GM12878 (cell line): Measurements from ENCODE around the gene IL20RB. TPM values are rescaled to one million over a fixed set of nuclear protein-coding genes. Genes with fewer than 3 reads are reported as not detected.

Experiments used
- ATAC-seq: fragments of 200-7000 bp; cut with Tn5 transposase; 3 replicates; pipeline ENCODE4 v1.9.1; 2020; ENCODE audit warnings: mild to moderate bottlenecking, moderate library complexity
- BruUV-seq: library from RNA; stranded (reverse); fragments of 400-500 nt; replicated peaks from 2 replicates; lab custom pipeline; 2021; lab: Mats Ljungman, UMichigan
- CTCF ChIA-PET: fragments of 300-600 bp; sonication (Branson Sonifier 250); formaldehyde crosslinking; extraction: SDS; loops from one replicate; lab custom pipeline; 2021; ENCODE audit warnings: inconsistent platforms; lab: Yijun Ruan, JAX
- POLR2A ChIA-PET: fragments of 350-600 bp; formaldehyde crosslinking; extraction: SDS; loops from one replicate; lab custom pipeline; 2021; ENCODE audit warnings: inconsistent platforms; lab: Charles Lee
- RAD21 ChIA-PET: fragments of 300-600 bp; sonication (Branson Sonifier 250); formaldehyde crosslinking; loops from one replicate; lab custom pipeline; 2023; ENCODE audit warnings: antibody characterized with exemption; ENCODE audit not compliant: unreplicated experiment; lab: Charles Lee
- SMC1A ChIA-PET: fragments of 300-600 bp; sonication (Branson Sonifier 250); formaldehyde crosslinking; loops from one replicate; lab custom pipeline; 2023; ENCODE audit not compliant: unreplicated experiment, uncharacterized antibody; lab: Charles Lee
- DNase-seq: peaks from one replicate; pipeline ENCODE4 v3.0.0-alpha.2; 2011; ENCODE audit warnings: low read depth, low spot score
- FAIRE-seq: peaks from 3 replicates; lab custom pipeline; 2011; peaks lifted over from hg19 to GRCh38; lab: Jason Lieb, UNC
- H2AFZ ChIP-seq: 2 replicates; pipeline ENCODE4 v1.6.0; 2011; ENCODE audit warnings: low read depth, low read length, control low read depth; ENCODE audit not compliant: control insufficient read depth
- H3K27ac ChIP-seq: 2 replicates; pipeline ENCODE4 v1.5.1; 2011; ENCODE audit warnings: control low read depth; ENCODE audit not compliant: control insufficient read depth, insufficient read depth
- H3K27me3 ChIP-seq, 2 experiments: replicated peaks in 1 of 2; 2 replicates each; pipeline versions ENCODE4 v1.6.0 to v1.6.1; 2011; ENCODE audit warnings: low read length in 1 of 2; ENCODE audit not compliant: control insufficient read depth in 2 of 2, insufficient read depth in 2 of 2
- H3K36me3 ChIP-seq, 2 experiments: 2 replicates each; pipeline ENCODE4 v1.5.1; 2011; ENCODE audit warnings: low read length in 1 of 2; ENCODE audit not compliant: control insufficient read depth in 2 of 2, insufficient read depth in 2 of 2
- H3K4me1 ChIP-seq: 2 replicates; pipeline ENCODE4 v1.6.1; 2011; ENCODE audit warnings: mild to moderate bottlenecking, low read length, moderate library complexity, mixed read lengths; ENCODE audit not compliant: control insufficient read depth, insufficient read depth
- H3K4me2 ChIP-seq: 2 replicates; pipeline ENCODE4 v1.6.0; 2011; ENCODE audit warnings: control low read depth; ENCODE audit not compliant: control insufficient read depth, insufficient read depth
- H3K4me3 ChIP-seq: fragments of 200-600 bp; sonication (generic); 2 replicates; pipeline ENCODE4 v1.5.1; 2016
- H3K79me2 ChIP-seq: 2 replicates; pipeline ENCODE4 v1.6.0; 2011; ENCODE audit warnings: low read length; ENCODE audit not compliant: control insufficient read depth, insufficient read depth
- H3K9ac ChIP-seq: 2 replicates; pipeline ENCODE4 v1.8.0; 2011; ENCODE audit warnings: low read length, control low read depth, mixed read lengths; ENCODE audit not compliant: control insufficient read depth, insufficient read depth
- H3K9me3 ChIP-seq: replicated peaks from 3 replicates; pipeline ENCODE4 v1.5.1; 2011; ENCODE audit warnings: mild to moderate bottlenecking, low read length; ENCODE audit not compliant: control insufficient read depth, insufficient read depth
- H4K20me1 ChIP-seq: 2 replicates; pipeline ENCODE4 v1.6.0; 2011; ENCODE audit not compliant: control insufficient read depth, insufficient read depth
- ASH2L ChIP-seq: fragments of 300-600, 200-600 bp; sonication (generic); IDR thresholded peaks from 2 replicates; pipeline ENCODE4 v1.6.1; 2017; ENCODE audit warnings: low read depth, mild to moderate bottlenecking, borderline replicate concordance
- ATF3 ChIP-seq: IDR thresholded peaks from 2 replicates; pipeline ENCODE4 v1.6.1; 2011; ENCODE audit warnings: low read depth, mild to moderate bottlenecking, low read length, moderate library complexity, borderline replicate concordance; ENCODE audit errors: extremely low read depth
- BRCA1 ChIP-seq: IDR thresholded peaks from 2 replicates; pipeline ENCODE4 v1.6.1; 2011; ENCODE audit warnings: low read depth, low read length, improper control_type of control experiment
- CHD4 ChIP-seq: fragments of 200-600 bp; sonication (generic); IDR thresholded peaks from 2 replicates; pipeline ENCODE4 v1.6.1; 2016; ENCODE audit warnings: mild to moderate bottlenecking
- FOXK2 ChIP-seq: fragments of 450-650 bp; IDR thresholded peaks from 2 replicates; pipeline ENCODE4 v1.6.1; 2017; ENCODE audit warnings: mild to moderate bottlenecking, moderate library complexity
- HDGF ChIP-seq: fragments of 450-650 bp; IDR thresholded peaks from 2 replicates; pipeline ENCODE4 v1.6.1; 2016; ENCODE audit warnings: antibody characterized with exemption
- HSF1 ChIP-seq: fragments of 150-350 bp; IDR thresholded peaks from 2 replicates; pipeline ENCODE4 v1.6.1; 2014; ENCODE audit warnings: mild to moderate bottlenecking, low read depth, low read length
- PAX5 ChIP-seq: IDR thresholded peaks from 2 replicates; pipeline ENCODE4 v1.6.1; 2011; ENCODE audit warnings: low read depth, low read length, borderline replicate concordance
- PKNOX1 ChIP-seq: fragments of 450-650 bp; IDR thresholded peaks from 2 replicates; pipeline ENCODE4 v1.6.1; 2016; ENCODE audit warnings: mild to moderate bottlenecking
- SMARCA5 ChIP-seq: fragments of 450-650 bp; IDR thresholded peaks from 2 replicates; pipeline ENCODE4 v1.6.1; 2017; ENCODE audit warnings: mild to moderate bottlenecking
- STAT1 ChIP-seq: fragments of 450-650 bp; conservative IDR thresholded peaks from 2 replicates; pipeline ENCODE4 v1.6.1; 2014; ENCODE audit warnings: antibody characterized with exemption, mild to moderate bottlenecking
- STAT3 ChIP-seq: IDR thresholded peaks from 2 replicates; pipeline ENCODE4 v1.6.1; 2011; ENCODE audit warnings: low read depth, low read length, improper control_type of control experiment
- ZBED1 ChIP-seq: IDR thresholded peaks from 2 replicates; pipeline ENCODE4 v1.6.1; 2016; ENCODE audit warnings: borderline replicate concordance
- WGBS: methylation state at CpG from one replicate; pipeline ENCODE4 v1.1.6; 2016; ENCODE audit warnings: low lambda C conversion rate; ENCODE audit not compliant: insufficient replicate concordance, insufficient coverage; ENCODE audit errors: missing lambda C conversion rate; 5-methylcytosine and 5-hydroxymethylcytosine counted together
- in situ Hi-C: fragments of 300-500 bp; cut with MboI; formaldehyde crosslinking; loops from 9 replicates; pipeline ENCODE4 v1.14.3; 2018; ENCODE audit warnings: mixed read lengths
- intact Hi-C: fragments of 100-400 bp; cut with micrococcal nuclease; formaldehyde crosslinking; loops from one replicate; pipeline ENCODE4 v1.14.2; 2022; ENCODE audit not compliant: unreplicated experiment
- polyA plus RNA-seq, 11 experiments: library from polyadenylated mRNA; depleted of rRNA in 4 of 11; unstranded in 6 of 11; stranded (reverse) in 5 of 11; fragments of >200 nt; fragmentation: Nextera tagmentation in 4 of 11; fragmentation: Illumina TruSeq in 1 of 11; extraction: Ambion mirVana in 4 of 11; extraction: Trizol in 1 of 11; gene quantifications; 1 replicate in 1 of 11; 2 replicates in 10 of 11; pipeline versions ENCODE4 v1.2.1 to v1.2.3, GENCODE V29; 2011 to 2016; ENCODE audit warnings: inconsistent platforms in 2 of 11, missing spikeins in 2 of 11, low read depth in 1 of 11
- total RNA-seq, 4 experiments: library from RNA; depleted of rRNA in 3 of 4; stranded (reverse); fragments of >200 nt in 3 of 4; fragmentation: Illumina TruSeq in 1 of 4; extraction: Trizol in 1 of 4; gene quantifications; 2 replicates each; pipeline versions ENCODE4 v1.2.1 to v1.2.3, GENCODE V29; 2013 to 2021

IL20RB gene
- total and polyA plus RNA-seq, 10 of the 15 experiments (the other 5 are each of a cell fraction or from before 2014, with no cell fraction given), result 0.21 to 1.1 (median 0.54) TPM

GRCh38 chr3:136988651-136989050, 30.9 kb downstream of the IL20RB start:
- FAIRE-seq (no peak), DNase-seq (no peak), ATAC-seq (no peak)
- Histone ChIP-seq H3K4me3 (no peak overlapping the region), H3K4me2 (no peak overlapping the region), H3K4me1 (no peaks in the 10 kb centered on the region), H3K9ac (no peak overlapping the region), H2AFZ (no peak overlapping the region), H3K27ac (no peak overlapping the region), H3K9me3 (no peaks in the 10 kb centered on the region), H3K27me3 (no peaks in the 10 kb centered on the region), H4K20me1 (no peaks in the 10 kb centered on the region), H3K79me2 (no peaks in the 10 kb centered on the region), H3K36me3 (no peaks in the 10 kb centered on the region)
- TF ChIP-seq ZBED1, result no peak
- no peak for TF ChIP-seq PAX5
- TF ChIP-seq HDGF, result no peak
- no peak for TF ChIP-seq ATF3
- no peak for TF ChIP-seq CHD4
- ChIA-PET POLR2A (interaction anchor here (0.6 kb wide), 1 partner anchor 239 kb away, joined by 4 read pairs; no protein-coding TSS in a partner anchor), RAD21 (no interaction called here), SMC1A (no interaction called here), CTCF (no interaction called here)
- intact Hi-C loops, result no loop called here
- BruUV-seq, result no TSS peak
- WGBS, result 100% methylated on average over 1 of the region's 2 CpGs
- in situ Hi-C loops, result no loop called here

GRCh38 chr3:136989781-136990524, 32.2 kb downstream of the IL20RB start:
- H3K4me3 ChIP-seq, result no peak overlapping the region
- ATAC-seq (no peak), FAIRE-seq (no peak), DNase-seq (no peak)
- RAD21 ChIA-PET, result no interaction called here
- WGBS, result 78% methylated on average over 4 of the region's 4 CpGs
- H4K20me1 ChIP-seq, result no peaks in the 10 kb centered on the region
- no peaks in the 10 kb centered on the region for H3K36me3 ChIP-seq
- H3K4me2 ChIP-seq, result no peak overlapping the region
- no peaks in the 10 kb centered on the region for H3K9me3 ChIP-seq
- POLR2A ChIA-PET, result no interaction called here
- SMC1A ChIA-PET, result interaction anchor here (0.9 kb wide), 1 partner anchor 34 kb away, joined by 3 read pairs; no protein-coding TSS in a partner anchor
- BruUV-seq, result no TSS peak
- H3K27me3 ChIP-seq, result no peaks in the 10 kb centered on the region
- H3K9ac ChIP-seq, result no peak overlapping the region
- in situ Hi-C loops, result no loop called here
- no peak overlapping the region for H2AFZ ChIP-seq
- intact Hi-C loops, result no loop called here
- TF ChIP-seq SMARCA5, result no peak
- no peak for TF ChIP-seq HSF1
- no peak for TF ChIP-seq STAT1
- no peak for TF ChIP-seq FOXK2
- TF ChIP-seq ASH2L, result no peak
- TF ChIP-seq STAT3, result no peak
- no peak for TF ChIP-seq PKNOX1
- TF ChIP-seq BRCA1, result no peak
- no peaks in the 10 kb centered on the region for H3K79me2 ChIP-seq
- CTCF ChIA-PET, result interaction anchor here (0.7 kb wide), 1 partner anchor 24 kb away, joined by 4 read pairs; no protein-coding TSS in a partner anchor
- no peak overlapping the region for H3K27ac ChIP-seq
- H3K4me1 ChIP-seq, result no peaks in the 10 kb centered on the region
